Dermis blood vessel endothelial cell (primary cell): Measurements from ENCODE around the gene SCNN1B. TPM values are rescaled to one million over a fixed set of nuclear protein-coding genes. Genes with fewer than 3 reads are reported as not detected.
"Not testable (repeated sequence)": the region's sequence is repeated elsewhere in the genome, so short reads cannot be mapped to it uniquely, and the experiment has no call there.

Source experiments
- DNase-seq: peaks from one replicate; pipeline ENCODE4 v3.0.0; 2010
- total RNA-seq: library from RNA; depleted of rRNA; stranded (reverse); fragments of >200 nt; gene quantifications from 2 replicates; pipeline ENCODE4 v1.2.3, GENCODE V29; 2014

SCNN1B gene
- total RNA-seq, 1 donor from 2014 or later: 10.4 TPM

DNA sequence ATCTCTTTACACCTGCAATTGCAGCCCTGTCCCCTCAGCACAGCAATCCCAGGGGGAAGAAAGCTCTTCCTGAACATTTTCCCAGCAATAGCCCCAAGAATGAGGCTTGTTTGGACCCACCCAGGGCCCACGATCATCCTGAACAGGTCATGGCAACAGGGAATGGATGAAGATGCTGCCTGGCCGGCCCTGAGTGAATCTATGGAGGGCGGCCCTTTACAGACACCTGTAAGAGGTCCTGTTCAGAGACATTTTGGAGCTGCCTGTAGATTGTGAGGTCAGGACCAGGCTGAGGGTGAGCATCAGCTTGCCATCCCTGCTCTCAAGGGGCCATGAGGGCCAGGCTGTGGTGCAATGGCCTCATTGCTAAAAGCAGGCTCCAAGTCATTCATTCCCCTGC, 81.8 kb downstream of the SCNN1B start:
- no peak for DNase-seq

DNA sequence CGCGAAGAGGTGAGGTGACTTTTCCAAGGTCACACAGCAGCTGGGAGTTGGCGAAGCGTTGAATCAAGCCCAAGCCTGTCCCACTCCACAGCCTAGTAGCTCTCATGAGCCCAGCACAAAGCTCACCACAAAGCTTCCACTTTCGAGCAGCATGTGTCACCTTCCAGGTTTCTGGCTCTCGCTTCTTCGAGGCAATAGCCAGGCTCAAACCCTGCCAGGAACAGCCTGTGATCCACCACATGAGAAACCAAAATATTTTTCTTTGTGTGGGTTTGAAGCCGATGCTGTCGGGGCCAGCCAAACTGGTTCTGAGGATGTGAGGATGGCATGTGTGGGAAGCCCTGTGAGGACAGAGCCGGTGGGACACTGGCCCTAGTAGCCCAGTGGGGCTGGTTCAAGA, 82.8 kb downstream of the SCNN1B start:
- DNase-seq: no peak

DNA sequence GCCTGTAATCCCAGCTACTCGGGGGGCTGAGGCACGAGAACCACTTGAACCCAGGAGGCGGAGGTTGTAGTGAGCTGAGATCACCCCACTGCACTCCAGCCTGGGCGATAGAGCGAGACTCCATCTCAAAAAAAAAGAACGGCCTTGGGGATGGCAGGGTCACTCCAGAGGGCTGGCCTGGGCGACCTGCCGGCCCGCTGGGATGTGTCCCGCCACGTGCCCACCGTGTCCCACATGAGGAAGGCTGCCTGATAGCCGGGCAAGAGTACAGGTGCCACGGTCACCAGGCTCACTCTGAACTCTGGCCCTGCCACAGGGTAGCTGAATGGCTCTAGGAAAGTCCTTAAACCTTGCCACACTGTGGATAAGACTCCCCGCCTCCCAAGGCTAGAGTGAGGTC, 83.3 kb downstream of the SCNN1B start:
- no peak for DNase-seq

DNA sequence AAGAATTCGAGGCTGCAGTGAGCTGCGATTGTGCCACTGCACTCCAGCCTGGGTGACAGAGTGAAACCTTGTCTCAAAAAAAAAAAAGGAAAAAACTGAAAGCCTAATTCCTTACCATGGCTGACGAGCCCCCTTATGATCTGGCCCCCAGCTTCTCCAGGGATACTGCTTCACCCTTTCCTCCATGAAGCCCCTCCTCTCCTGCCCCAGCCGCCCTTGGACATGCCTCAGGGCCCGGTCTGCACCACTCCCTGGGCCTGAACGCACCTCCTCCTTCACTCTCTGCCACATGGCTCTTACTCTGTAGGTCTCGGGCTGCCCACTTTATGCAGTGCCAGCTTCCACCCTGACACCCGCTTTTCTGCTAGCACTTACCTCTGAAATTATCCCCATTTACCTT, 85.6 kb downstream of the SCNN1B start:
- DNase-seq: no peak

DNA sequence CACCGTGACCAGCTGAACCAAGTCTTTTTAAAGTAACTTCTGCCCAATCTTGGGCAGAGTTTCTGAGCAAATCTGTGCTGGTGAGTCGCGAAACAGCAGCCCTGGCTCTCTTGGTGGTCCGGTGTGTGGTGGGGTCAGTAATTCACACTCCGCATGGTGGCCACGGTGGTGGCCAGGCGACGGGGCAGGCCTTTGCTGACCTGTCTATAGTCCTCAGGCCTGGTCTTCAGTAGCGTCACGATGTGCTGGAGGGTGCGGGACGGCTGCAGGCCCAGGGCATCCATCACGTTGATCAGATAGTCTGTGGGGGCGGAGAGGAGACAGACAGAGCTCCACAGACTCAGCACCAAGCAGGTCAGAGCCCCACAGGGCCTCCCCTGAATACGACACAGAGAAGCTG, 86.7 kb downstream of the SCNN1B start:
- no peak for DNase-seq

DNA sequence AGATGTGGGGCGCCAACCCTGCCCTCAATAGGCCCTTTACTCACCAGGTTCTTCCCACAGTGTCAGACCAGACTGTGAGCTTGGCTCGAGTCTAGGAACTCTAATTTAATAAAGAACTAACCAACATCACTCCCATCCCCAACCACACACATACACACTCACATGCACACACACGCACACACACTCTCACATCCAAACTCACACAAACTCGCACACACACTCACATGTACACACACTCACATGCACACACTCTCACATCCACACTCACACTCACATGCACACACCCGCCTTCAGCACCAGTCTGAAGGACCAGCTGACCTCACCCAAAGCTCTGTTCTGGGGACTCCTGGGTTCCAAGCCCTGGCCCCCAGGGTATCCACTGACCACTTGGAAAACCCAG, 87.1 kb downstream of the SCNN1B start:
- no peak for DNase-seq

DNA sequence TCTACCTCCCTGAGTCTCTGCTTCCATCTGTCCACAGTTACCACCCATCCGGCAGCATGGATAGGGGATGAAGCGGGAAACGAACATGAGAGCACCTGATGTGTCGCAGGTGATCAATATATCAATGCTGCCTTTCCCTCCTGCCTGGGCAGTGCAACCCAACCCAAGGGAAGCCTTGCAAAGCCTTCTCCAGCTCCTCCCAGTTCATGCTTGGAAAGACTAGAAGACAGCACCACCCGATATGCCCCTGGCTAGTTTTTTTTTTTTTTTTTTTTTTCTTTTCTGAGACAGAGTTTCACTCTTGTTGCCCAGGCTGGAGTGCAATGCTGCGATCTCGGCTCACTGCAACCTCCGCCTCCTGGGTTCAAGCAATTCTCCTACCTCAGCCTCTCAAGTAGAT, 87.8 kb downstream of the SCNN1B start:
- not testable (repeated sequence) for DNase-seq

DNA sequence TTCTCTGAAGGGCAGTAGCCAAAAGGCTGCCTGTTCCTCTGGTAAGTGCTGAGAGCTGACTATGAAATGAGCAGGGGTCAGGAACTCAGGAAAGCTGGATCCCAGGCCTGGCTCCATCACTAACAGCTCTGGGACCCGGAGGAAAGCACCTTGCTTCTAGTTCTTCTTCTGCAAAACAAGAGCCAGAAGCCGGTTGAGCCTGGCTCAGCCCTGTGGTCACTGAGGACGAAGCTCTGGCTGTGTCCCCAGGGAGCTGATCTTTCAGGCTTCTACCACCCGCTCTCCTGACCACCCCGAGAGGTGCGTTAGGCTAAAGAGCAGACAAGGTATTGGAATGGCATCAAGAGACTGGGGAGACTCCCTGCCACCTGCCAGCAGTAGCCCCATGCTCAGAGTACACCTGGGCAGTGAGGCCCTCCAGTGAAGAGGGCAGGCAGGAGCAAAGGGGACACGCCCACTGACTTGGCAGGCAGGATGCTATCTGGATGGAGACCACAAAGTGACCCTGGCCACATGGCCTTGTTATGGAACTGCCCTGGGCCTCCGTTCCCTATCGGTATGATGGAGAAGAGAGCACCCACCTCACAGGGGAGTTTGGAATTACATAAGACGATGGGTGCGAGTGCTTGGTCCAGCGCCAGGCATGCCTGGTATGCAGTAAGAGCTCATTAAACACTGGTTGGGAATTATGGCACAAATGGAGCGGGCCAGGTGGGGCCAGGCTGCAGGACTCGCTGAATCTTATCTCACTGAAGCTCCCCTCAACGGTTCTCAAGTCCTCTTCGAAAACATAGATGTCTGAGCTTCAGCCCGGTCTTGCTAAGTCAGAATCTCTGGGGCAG, 89.5 kb downstream of the SCNN1B start:
- DNase-seq: no peak

DNA sequence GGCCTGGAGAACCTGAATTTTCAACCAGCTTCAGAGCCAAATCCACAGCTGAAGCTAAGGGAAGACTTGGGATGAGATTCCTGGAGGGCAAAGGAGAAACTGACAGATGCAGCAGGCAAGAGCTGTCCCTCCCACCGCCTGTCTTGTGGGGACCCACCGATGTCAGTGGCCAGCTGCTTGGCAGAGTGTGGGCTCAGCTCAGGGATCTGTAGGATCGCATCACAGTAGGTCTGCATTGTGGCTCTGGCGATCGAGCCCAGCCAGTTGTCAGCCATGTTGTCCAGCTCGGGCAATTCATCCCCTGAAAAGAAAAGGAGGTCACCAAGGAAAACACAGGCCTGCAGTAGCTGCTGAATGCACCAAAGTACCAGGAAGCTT, 90.1 kb downstream of the SCNN1B start:
- no peak for DNase-seq

DNA sequence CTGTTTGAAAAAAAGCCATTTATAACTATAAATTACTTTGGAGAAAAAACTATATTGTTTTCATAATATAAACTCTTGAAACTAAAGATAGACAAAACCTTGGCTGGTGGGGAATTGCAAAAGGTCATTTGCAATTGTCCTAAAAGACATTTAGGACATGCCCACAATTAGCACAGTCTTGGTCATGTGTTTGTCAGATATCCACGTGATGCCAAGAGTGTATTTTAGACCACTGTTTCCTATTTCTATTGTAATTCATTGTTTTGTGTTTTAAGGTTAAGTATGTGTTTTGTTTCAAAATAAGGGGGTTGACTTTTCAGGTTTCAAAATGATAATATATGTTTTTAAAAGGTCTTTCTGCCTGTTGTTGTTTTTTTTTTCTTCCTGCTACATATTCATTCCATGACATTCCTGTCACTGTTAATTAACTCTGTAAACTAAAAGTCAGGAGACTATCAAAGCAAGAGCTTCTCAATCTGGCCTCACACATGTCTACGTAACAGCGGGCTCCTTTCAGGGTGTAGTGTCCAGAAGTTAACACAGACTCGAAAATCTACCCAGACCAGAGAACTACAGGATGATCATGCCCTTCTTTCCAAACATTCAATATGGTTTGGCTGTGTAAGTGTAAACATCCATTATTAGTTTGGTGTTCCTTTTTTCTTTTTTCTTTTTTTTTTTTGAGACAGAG, 92.2 kb downstream of the SCNN1B start:
- peak; percentile 61 for DNase-seq

DNA sequence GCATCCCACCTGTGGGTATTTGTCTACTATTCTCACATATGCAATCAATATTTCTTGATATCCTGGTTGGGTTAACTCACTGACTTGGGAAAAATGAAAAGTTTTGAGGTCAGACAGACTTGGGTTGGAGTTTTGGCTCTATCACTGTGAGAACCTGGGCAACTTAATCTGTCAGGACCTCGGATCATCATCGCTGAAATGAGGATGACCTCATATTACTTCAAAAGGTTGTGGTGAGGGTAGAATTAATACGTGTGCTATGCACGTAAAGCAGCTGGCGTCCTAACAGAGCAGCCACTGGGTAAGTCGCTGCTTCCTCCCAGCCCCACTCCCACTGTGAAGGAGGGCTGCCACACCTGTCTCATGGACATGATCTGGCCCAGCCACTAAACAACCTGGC, 93.6 kb downstream of the SCNN1B start:
- no peak for DNase-seq

DNA sequence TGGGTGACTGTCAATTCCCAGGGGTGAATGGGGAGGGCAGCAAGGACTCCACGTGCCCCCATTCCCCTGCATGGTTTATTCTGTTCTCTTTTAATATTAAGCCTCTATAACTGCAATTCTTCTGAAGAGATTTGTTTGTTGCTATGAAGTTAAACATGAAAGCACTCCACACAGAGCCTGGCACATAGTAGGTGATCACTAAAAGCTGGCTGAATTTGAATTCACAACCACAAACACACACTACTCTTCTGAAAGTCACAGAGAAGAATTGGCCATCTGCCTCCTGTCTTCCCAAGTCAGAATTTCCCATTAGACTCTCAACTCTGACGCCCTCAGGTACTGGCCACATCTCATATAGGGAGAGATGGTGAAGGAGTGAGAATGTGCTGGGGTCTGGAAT, 95.4 kb downstream of the SCNN1B start:
- no peak for DNase-seq

DNA sequence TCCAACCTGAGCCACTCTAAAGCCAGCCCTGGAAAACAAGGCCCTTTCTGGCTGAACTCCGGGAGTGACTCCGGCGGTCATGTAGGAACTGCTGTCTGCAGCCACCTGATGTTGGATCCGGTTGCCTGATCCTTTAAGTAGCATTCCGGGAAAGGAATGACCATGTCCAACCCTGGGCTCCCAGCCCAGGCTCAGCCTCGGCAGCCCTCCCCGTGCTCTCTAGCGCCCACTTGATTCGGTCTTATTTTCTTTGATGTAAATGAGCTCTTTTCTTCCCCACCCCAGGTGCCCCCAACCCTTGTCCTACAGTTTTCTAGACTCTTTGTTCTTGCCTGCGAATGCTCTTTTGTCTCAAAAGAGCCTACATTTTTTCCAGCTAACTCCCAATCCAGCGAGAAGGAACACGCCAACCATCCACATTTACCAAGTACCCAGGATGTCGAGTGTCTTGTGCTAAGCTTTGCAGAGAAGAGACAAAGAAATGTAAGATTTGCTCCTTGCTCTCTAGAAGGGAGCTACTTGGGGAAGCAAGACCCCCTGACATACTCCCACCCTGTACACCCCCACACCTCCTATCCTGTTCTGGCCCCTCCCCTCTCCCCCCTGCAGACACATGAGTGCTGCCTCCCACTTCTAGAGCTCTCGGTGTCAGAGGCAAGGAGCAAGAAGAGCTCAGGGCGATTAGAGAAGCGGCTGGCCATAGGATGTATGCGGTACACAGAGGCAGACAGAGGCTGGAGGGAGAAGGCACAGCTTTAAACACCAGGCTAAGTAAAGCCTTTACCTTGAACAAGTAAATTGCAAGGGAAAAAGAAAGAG, 97.1 kb downstream of the SCNN1B start:
- no peak for DNase-seq

DNA sequence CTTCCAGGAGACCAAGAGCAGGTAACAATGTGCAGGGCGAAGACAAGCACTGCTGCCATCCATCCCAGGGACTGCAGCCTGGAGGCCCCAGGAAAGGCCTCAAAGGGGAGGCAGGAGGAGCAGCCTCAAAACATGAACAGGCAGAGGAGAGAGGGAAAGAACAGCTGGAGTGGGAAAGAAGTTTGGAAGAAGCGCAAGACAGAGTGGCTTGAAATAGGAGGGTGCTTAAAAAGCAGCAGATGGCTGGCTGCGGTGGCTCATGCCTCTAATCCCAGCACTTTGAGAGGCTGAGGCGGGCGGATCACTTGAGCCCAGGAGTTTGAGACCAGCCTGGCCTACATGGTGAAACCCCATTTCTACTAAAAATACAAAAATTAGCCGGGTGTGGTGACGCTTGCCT, 98.3 kb downstream of the SCNN1B start:
- not testable (repeated sequence) for DNase-seq

DNA sequence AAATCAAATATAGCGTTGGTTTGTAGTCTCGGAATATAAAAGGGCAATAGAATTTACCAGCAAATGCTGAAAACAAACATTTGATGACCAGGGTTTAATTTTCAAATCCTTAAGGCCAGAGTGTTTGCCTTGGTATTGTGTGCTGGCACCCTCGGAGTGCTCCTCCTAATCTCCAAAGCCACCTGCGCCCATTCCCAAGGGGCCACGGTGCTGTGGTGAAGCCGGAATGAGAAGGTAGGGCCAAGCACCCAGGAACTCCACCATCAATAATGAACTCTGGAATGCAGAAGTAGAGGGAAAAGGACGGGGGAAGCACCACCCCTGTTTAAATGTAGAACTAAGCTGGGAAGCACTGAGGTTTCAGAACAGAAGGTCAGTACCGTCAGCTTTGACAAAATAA, 99.0 kb downstream of the SCNN1B start:
- DNase-seq: no peak

DNA sequence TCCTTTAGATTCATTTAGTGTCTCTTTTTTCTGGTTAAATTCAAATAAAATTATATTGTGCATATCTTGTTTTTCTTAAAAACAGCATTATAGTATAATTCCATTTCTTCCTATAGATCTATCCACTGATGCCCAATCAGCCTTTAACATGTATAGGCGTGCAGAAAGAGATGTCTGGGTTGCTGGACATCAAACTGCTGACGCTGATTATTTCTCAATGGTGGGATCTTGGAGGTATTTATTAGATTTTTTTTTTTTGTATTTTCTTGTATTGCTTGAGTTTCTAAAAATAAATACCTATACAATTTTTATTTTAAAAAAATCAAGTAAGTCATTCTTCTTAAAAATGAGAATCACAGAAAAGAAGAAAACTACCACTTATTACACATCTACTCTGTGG, 100.0 kb downstream of the SCNN1B start:
- no peak for DNase-seq

DNA sequence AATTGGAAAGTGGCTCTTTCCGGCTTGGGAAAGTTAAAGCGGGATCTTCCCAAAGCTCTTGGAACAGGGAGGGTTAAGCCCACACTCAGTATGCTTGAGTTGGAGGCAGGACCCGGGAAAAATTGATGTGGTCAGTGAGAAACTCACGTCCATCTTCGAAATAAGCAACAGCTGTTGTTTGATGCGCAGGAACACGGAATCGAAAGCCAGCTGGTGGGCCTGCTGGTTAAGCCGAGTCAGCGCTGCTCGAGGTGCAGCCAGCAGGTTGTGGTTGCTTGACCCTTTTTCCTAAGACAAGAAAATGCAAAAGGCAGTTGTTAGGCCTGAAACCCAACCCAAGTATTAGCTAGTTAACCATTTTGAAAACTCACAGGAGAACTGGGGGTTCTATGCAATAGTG, 101.4 kb downstream of the SCNN1B start:
- no peak for DNase-seq

DNA sequence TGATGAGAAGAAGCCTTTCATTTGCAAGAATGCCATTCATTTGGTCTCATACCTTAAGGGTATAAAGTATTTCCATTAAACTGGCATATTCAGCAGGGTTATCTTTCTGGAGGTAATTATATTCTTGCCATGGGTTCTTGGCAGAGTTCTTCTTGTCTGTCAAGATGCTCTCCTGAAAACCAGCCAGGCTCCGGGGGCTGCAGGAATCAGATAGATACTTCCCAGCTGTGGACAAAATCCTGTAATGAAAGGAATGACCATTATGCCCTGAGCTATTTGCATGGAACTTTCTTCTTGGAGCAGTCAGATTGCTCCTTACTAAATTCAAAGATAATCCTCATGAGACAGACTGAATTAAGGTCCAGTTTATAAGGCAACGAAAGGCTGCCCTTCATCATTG, 103.9 kb downstream of the SCNN1B start:
- DNase-seq: no peak

DNA sequence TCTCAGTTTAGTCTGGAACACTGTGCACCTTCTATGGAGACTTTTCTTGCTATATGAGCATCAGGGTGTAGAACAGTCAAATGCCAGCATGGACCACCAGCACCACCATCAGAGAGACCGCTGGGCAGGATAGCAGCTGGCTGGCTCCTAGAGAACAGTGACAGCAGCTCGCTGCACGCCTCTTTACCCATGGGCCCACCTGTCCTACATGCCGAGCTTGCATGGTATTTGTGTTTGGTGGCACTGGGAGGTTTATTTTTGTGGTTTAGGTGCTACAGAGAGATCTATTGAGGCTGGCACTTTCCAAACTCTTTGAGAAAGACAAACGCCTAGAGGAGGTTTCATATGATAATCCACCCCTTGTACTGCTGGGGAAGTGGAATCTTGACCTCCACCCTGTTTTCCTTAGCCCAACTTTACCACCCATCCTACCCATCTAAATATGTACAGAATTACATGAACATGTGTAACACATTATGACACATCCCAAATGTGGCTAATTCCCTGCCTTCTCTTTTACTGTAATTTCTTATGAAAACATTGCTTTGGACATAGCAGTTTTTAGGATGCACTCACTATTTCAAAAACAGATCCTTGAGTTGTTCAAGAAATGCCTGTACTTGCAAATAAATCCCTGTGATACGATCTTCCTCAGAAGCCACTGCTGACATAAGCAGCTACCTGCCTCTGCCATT, 104.6 kb downstream of the SCNN1B start:
- DNase-seq: no peak

DNA sequence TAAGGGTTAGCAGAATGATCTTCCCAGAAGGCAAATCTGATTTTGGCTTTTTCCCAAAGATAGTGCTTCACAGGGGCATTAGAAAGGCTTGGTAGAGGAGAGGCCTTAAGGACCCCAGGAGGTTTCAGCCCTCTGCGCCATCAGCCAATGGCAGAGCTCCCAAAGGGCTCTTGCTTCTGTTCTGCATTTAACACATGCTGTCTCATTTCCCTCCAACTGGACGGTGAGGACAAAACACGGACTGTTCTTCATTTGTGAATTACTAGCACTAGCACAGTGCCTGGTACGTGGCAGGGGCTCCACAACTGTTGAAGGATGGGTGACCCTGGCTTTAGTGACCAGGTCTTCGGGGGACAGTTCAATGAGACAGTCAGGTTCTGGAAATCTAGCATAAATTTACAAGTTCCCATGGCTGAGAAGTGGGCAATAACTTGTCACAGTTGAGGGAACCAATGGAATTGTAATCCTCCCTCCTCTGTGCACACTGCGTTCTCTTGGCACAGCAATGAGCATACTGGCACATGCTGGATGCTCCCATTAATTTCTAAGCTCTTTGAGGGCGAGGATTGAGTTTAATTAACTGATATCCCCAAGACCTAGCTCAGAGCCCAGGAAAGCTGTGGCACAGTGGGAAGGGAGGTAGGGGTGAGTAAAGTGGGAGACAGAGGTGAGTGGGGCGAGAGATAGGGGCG, 105.5 kb downstream of the SCNN1B start:
- DNase-seq: no peak

DNA sequence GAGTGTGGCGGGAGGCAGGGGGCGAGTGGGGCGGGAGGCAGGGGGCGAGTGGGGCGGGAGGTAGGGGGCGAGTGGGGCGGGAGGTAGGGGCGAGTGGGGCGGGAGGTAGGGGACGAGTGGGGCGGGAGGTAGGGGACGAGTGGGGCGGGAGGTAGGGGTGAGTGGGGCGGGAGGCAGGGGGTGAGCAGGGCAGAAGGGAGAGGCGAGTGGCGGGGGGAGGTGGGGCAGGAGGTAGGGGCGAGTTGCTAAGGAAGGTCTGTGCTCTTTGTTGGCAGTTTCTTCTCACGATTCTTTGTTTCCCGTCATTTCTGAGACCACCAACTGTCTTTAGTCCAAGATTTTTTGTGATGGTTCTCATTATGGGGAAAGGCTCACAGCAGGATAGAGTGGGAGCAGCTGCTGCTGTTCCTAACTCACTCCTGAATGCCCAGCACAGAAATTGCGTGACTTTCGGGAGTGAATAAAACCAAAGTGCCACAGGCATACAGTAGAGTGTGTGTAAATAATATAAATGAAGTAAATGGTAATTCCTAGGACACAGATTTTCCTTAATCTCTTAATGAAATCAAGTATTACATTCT, 106.2 kb downstream of the SCNN1B start:
- no peak for DNase-seq

DNA sequence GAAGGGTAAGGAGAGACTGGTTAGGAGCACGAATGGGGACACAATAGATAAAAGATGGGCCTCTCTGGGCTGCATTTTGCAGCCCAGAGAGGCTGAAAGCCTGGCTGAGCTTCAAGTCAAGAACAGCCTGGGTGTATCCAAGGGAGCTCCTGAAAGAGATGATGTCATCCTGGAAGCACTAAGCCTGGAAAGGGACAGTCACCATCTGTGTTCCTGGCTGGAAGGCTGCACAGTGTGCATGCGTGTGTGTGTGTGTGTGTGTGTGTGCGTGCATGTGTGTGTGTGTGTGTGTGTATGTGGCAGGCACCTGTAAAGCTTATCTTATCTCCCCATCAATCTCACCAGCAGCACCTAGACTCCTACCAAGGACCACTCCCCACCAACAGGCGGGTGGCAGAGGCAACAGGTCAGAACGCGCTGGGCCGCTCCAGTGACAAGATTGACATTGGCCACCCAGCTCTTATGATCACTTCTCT, 106.8 kb downstream of the SCNN1B start:
- peak; percentile 66 for DNase-seq
